Spleen (tissue), 7 donors: ENCODE results near the gene PKP4.

ENCODE experiments used
- POLR2A ChIP-seq, 3 donors: fragments of 450-650 bp; IDR thresholded peaks; one replicate each; pipeline ENCODE4 v1.5.1; 2017; ENCODE audit warnings: antibody characterized with exemption in 3 of 3, mild to moderate bottlenecking in 1 of 3
- POLR2AphosphoS5 ChIP-seq, 3 donors: sonication (generic); formaldehyde crosslinking; IDR thresholded peaks; one replicate each; pipeline ENCODE4 v1.5.1; 2017; ENCODE audit warnings: antibody characterized with exemption in 3 of 3
- TF ChIP-seq, protein P1 (sequence below), 11 experiments: fragments of 200-600 bp in 7 of 11; fragments of 450-650 bp in 4 of 11; sonication (generic) in 4 of 11; IDR thresholded peaks in 8 of 11; conservative IDR thresholded peaks in 3 of 11; 1 replicate in 7 of 11; 2 replicates in 4 of 11; pipeline versions ENCODE4 v1.4.0 to v1.8.0; 2016 to 2021; ENCODE audit warnings: antibody characterized with exemption in 11 of 11, inconsistent platforms in 4 of 11, mild to moderate bottlenecking in 1 of 11
- donor health status: DM: no; HTN: no; CAD: no; lungs with moderate emphysema.
- donor health status: DM: no; HTN: no; CAD: no.
- donor health status: DM: no; HTN: no; CAD: no.

DNA sequence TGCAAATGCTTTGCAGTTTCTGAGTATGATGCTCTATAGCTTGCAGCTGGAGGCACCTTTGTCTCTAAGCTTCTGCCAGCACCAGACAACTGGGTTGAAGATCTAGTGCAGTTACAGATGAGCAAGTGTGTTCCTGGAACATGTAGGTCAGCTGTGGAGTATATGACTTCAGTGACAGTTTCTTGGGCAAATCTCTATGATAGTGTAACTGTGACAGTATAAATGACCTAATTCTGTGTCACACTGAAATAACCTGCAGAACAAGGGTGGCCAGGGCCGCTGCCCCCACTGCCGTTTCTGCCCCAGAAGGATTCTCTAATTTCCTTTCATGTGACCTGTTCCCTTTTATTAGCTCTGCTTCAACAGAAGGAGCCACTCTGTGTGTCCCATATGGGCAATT is 193.1 kb downstream of the PKP4 start:
- no peak for TF ChIP-seq POLR2AphosphoS5 (IDR thresholded peaks at IDR 0.05)
- TF ChIP-seq, protein P1, sequence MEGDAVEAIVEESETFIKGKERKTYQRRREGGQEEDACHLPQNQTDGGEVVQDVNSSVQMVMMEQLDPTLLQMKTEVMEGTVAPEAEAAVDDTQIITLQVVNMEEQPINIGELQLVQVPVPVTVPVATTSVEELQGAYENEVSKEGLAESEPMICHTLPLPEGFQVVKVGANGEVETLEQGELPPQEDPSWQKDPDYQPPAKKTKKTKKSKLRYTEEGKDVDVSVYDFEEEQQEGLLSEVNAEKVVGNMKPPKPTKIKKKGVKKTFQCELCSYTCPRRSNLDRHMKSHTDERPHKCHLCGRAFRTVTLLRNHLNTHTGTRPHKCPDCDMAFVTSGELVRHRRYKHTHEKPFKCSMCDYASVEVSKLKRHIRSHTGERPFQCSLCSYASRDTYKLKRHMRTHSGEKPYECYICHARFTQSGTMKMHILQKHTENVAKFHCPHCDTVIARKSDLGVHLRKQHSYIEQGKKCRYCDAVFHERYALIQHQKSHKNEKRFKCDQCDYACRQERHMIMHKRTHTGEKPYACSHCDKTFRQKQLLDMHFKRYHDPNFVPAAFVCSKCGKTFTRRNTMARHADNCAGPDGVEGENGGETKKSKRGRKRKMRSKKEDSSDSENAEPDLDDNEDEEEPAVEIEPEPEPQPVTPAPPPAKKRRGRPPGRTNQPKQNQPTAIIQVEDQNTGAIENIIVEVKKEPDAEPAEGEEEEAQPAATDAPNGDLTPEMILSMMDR (IDR thresholded peaks at IDR 0.05 in 8 of 11, conservative IDR thresholded peaks at IDR 0.05 in 3 of 11) = no peak
- TF ChIP-seq POLR2A (IDR thresholded peaks at IDR 0.05) = no peak
